GM21528 (cell line): ENCODE data around the gene WAC.
A peak's percentile ranks its signal among the peaks of the same experiment; 100 is the strongest.
"Not testable (repeated sequence)": the region's sequence is repeated elsewhere in the genome, so short reads cannot be mapped to it uniquely, and the experiment has no call there.

Source experiments
- ATAC-seq: cut with Tn5 transposase; IDR thresholded peaks from one replicate; pipeline ENCODE4 v1.9.1; 2021; ENCODE audit warnings: mild to moderate bottlenecking, moderate library complexity; ENCODE audit not compliant: unreplicated experiment, low FRiP score

Gene WAC

GRCh38 chr10:28601012-28601411 lies 68.1 kb downstream of the WAC start:
- no peak for ATAC-seq

- ATAC-seq = no peak
Observed at GRCh38 chr10:28604567-28605536, 71.9 kb downstream of the WAC start.

GRCh38 chr10:28606568-28606967 lies 73.7 kb downstream of the WAC start:
- ATAC-seq = no peak

- not testable (repeated sequence) for ATAC-seq
Observed at GRCh38 chr10:28609636-28610035, 76.7 kb downstream of the WAC start.

- ATAC-seq = no peak
Observed at GRCh38 chr10:28612877-28613276, 80.0 kb downstream of the WAC start.

- no peak for ATAC-seq
Observed at GRCh38 chr10:28616514-28616913, 83.6 kb downstream of the WAC start.

GRCh38 chr10:28619455-28619854 lies 86.5 kb downstream of the WAC start:
- ATAC-seq = no peak

- ATAC-seq = no peak
Observed at GRCh38 chr10:28620251-28620650, 87.3 kb downstream of the WAC start.

- no peak for ATAC-seq
Observed at GRCh38 chr10:28623483-28623882, 90.6 kb downstream of the WAC start.

GRCh38 chr10:28624351-28624750 lies 91.4 kb downstream of the WAC start:
- ATAC-seq = no peak

- ATAC-seq = no peak
Observed at GRCh38 chr10:28627102-28627501, 94.2 kb downstream of the WAC start.

GRCh38 chr10:28628184-28628893 lies 95.4 kb downstream of the WAC start:
- ATAC-seq = peak; percentile 71

- no peak for ATAC-seq
Observed at GRCh38 chr10:28631896-28632583, 99.1 kb downstream of the WAC start.

GRCh38 chr10:28632584-28632945 lies 99.6 kb downstream of the WAC start:
- no peak for ATAC-seq

- ATAC-seq = no peak
Observed at GRCh38 chr10:28633750-28634149, 100.8 kb downstream of the WAC start.

- ATAC-seq = no peak
Observed at GRCh38 chr10:28637346-28637745, 104.4 kb downstream of the WAC start.

GRCh38 chr10:28638392-28638791 lies 105.5 kb downstream of the WAC start:
- ATAC-seq = no peak

- ATAC-seq = no peak
Observed at GRCh38 chr10:28640551-28640950, 107.6 kb downstream of the WAC start.

GRCh38 chr10:28644647-28645046 lies 111.7 kb downstream of the WAC start:
- no peak for ATAC-seq

- ATAC-seq = no peak
Observed at GRCh38 chr10:28652106-28652505, 119.2 kb downstream of the WAC start.

- no peak for ATAC-seq
Observed at GRCh38 chr10:28652703-28653102, 119.8 kb downstream of the WAC start.
